Endothelial cell (in vitro differentiated cells): ENCODE measurements around the gene TFCP2. TPM values are rescaled to one million over a fixed set of nuclear protein-coding genes. Genes with fewer than 3 reads are reported as not detected.

Experiments used
- DNase-seq: peaks from one replicate; pipeline ENCODE4 v3.0.0; 2021; ENCODE audit warnings: low spot score
- H3K27ac Mint-ChIP-seq: one replicate; pipeline ENCODE4 v1.8.0; 2021; ENCODE audit warnings: mixed read lengths, inconsistent platforms; ENCODE audit not compliant: unreplicated experiment
- H3K27me3 Mint-ChIP-seq: one replicate; pipeline ENCODE4 v1.8.0; 2021; ENCODE audit warnings: mild to moderate bottlenecking, moderate library complexity, mixed read lengths, inconsistent platforms; ENCODE audit not compliant: unreplicated experiment
- H3K36me3 Mint-ChIP-seq: one replicate; pipeline ENCODE4 v1.8.0; 2021; ENCODE audit warnings: mild to moderate bottlenecking, low read depth, mixed read lengths, inconsistent platforms; ENCODE audit not compliant: unreplicated experiment
- H3K4me1 Mint-ChIP-seq: one replicate; pipeline ENCODE4 v1.8.0; 2021; ENCODE audit warnings: mild to moderate bottlenecking, mixed read lengths, inconsistent platforms; ENCODE audit not compliant: unreplicated experiment
- H3K4me3 Mint-ChIP-seq: one replicate; pipeline ENCODE4 v1.8.0; 2021; ENCODE audit warnings: mild to moderate bottlenecking, mixed read lengths, inconsistent platforms; ENCODE audit not compliant: unreplicated experiment
- H3K9me3 Mint-ChIP-seq: one replicate; pipeline ENCODE4 v1.8.0; 2021; ENCODE audit warnings: mixed read lengths, inconsistent platforms; ENCODE audit not compliant: unreplicated experiment
- total RNA-seq: library from RNA; stranded (reverse); fragmentation: NEBNext Ultra II Directional; extraction: Animal tissue kit (Norgen Biotek cat#: 25700); gene quantifications from one replicate; pipeline ENCODE4 v1.2.1, GENCODE V29; 2021; ENCODE audit not compliant: unreplicated experiment
- TF ChIP-seq, protein P1 (sequence below): fragments of 200-600 bp; sonication (generic); IDR thresholded peaks from one replicate; pipeline ENCODE4 v1.5.0; 2021; ENCODE audit warnings: antibody characterized with exemption; ENCODE audit not compliant: unreplicated experiment

TFCP2 gene
- total RNA-seq, 1 donor from 2014 or later, result 29.5 TPM

DNA sequence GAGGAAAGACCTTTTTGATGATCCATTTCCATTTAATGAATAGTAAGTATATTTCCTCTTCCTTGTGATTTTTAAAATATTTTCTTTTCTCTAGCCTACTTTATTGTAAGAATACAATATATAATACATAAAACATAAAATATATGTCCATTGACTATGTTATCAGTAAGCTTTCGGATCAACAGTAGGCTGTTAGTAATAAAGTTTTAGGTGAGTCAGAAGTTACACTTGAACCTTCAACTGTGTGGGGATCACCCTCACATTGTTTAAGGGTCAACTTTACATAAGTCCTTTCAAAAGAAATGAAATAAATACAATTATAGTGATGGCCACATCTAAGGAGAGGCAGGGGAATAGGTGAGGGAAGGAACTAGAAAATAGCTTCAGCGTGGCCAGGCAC, 5.0 kb upstream of the TFCP2 start:
- Mint-ChIP-seq H3K27me3 (no peaks in the 10 kb centered on the region), H3K9me3 (no peaks in the 10 kb centered on the region), H3K36me3 (no peaks in the 10 kb centered on the region), H3K4me3 (no peak overlapping the region), H3K27ac (no peak overlapping the region), H3K4me1 (no peaks in the 10 kb centered on the region)
- TF ChIP-seq, protein P1, sequence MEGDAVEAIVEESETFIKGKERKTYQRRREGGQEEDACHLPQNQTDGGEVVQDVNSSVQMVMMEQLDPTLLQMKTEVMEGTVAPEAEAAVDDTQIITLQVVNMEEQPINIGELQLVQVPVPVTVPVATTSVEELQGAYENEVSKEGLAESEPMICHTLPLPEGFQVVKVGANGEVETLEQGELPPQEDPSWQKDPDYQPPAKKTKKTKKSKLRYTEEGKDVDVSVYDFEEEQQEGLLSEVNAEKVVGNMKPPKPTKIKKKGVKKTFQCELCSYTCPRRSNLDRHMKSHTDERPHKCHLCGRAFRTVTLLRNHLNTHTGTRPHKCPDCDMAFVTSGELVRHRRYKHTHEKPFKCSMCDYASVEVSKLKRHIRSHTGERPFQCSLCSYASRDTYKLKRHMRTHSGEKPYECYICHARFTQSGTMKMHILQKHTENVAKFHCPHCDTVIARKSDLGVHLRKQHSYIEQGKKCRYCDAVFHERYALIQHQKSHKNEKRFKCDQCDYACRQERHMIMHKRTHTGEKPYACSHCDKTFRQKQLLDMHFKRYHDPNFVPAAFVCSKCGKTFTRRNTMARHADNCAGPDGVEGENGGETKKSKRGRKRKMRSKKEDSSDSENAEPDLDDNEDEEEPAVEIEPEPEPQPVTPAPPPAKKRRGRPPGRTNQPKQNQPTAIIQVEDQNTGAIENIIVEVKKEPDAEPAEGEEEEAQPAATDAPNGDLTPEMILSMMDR, result no peak
- DNase-seq, result no peak

GRCh38 chr12:51174501-51174900, 1.6 kb upstream of the TFCP2 start:
- TF ChIP-seq, protein P1, result no peak
- Mint-ChIP-seq H3K4me3 (peak overlapping the region; percentile 16), H3K27ac (no peak overlapping the region), H3K36me3 (no peaks in the 10 kb centered on the region), H3K9me3 (no peaks in the 10 kb centered on the region), H3K27me3 (no peaks in the 10 kb centered on the region), H3K4me1 (no peaks in the 10 kb centered on the region)
- no peak for DNase-seq

DNA sequence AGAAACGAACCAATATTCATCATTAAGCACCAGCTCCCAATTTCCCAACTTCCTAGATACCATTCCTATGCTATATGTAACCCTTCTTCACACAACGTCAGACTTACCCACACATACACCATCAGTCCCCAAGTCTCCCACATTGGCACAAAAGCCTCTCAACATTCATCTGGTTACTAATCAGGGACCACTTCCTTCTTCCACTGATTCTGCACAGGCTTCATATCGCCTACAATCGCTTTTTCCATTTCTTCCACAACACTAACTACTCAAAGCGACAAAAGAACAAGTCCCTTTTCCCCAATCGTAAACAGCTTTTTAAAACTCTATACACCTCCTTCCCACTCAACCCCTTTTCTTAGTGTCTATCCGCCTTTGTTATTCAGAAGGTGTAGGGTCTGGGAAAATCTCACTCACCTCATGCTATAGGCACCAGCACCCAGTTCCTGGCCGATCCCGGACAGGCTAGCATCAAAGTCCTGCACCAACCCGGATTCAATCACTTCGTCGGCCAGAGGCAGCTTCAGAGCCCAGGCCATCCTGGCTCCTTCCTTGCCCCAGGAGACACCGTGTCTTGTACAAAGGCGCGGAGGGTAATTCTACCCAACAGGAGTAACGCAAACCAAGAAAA, 936 bp downstream of the TFCP2 start:
- DNase-seq, result peak; percentile 38
- Mint-ChIP-seq H3K4me1 (no peaks in the 10 kb centered on the region), H3K9me3 (no peaks in the 10 kb centered on the region), H3K36me3 (no peaks in the 10 kb centered on the region), H3K4me3 (no peak overlapping the region), H3K27ac (no peak overlapping the region), H3K27me3 (peaks cover 2% of the 10 kb centered on the region)
- TF ChIP-seq, protein P1, result no peak

GRCh38 chr12:51163795-51164194, 9.1 kb downstream of the TFCP2 start:
- Mint-ChIP-seq H3K4me1 (no peaks in the 10 kb centered on the region), H3K36me3 (peaks cover 4% of the 10 kb centered on the region), H3K9me3 (no peaks in the 10 kb centered on the region), H3K27me3 (no peaks in the 10 kb centered on the region), H3K4me3 (no peak overlapping the region), H3K27ac (no peak overlapping the region)
- TF ChIP-seq, protein P1, result no peak
- DNase-seq, result no peak

DNA sequence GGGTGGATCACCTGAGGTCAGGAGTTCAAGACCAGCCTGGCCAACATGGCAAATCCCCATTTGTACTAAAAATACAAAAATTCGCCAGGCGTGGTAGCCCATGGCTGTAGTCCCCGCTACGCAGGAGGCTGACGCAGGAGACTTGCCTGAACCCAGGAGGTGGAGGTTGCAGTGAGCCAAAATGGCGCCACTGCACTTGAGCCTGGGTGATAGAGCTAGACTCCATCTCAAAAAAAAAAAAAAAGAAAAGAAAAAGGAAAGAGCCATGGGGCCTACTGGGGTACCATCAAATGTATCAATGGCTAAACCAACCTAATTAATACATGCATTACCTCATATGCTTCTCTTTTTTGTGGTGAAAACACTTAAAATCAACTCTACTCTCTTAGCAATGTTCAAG, 10.7 kb downstream of the TFCP2 start:
- Mint-ChIP-seq H3K4me1 (no peaks in the 10 kb centered on the region), H3K4me3 (no peak overlapping the region), H3K27ac (no peak overlapping the region), H3K36me3 (peaks cover 4% of the 10 kb centered on the region), H3K27me3 (no peaks in the 10 kb centered on the region), H3K9me3 (no peaks in the 10 kb centered on the region)
- TF ChIP-seq, protein P1, result no peak
- DNase-seq, result no peak
